ENCODE data around the gene SCO1.

Gene SCO1

GRCh38 chr17:10653987-10654386 is 43.3 kb downstream of the SCO1 start:
- no peak for DNase-seq (ENCODE audit: low read depth, low spot score)

DNA sequence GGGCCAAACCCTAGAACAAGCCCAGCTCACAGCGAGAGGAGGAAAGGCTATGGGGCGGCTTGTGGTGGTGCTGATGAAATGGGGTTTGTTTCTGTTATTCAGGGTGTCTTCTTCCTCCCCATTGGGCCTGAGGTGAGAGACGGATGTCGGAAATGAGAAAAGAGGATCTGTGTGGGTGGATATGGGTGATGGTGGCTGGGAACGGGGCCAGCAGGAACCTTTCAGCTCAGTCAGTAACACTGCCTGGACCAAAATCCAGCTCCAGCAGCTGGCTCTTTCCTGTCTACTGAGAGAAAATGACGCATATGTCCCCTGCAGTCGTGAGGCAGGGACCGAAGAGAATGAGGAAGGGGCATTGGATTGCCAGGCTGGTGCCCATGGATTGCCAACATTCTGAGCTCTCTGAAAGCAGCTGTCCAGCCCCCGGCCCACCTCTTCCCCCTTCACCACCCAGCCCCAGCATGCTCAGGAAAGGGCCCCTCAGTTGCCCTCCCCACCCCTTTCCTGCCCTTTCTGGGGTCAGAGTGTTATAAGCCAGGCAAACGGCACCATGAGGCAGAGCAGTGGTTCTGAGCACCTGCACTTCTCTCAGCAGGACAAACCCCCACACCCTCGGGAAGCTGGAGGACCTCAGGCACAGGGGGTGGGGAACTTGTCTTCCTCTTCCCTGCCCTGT is 44.2 kb downstream of the SCO1 start:
- DNase-seq (ENCODE audit: low read depth, low spot score): no peak

DNA sequence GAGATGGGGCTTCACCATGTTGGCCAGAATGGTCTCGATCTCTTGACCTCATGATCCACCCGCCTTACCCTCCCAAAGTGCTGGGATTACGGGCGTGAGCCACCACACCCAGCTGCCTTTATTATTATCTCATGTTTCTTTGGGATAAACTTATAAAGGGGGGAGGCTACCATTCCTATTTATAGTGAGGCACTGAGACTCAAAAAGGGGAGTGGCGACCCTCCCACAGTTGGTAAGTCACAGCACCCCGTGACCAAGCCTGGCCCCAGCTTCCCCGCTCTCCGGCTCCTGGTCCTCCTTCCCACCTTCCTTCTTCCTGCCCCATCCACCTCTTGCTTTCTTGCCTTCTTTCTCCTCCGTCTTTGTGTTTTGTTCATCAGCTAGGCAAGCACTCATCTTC is 45.4 kb downstream of the SCO1 start:
- no peak for DNase-seq (ENCODE audit: low read depth, low spot score)

- no peak for DNase-seq (ENCODE audit: low read depth, low spot score)
Measured at GRCh38 chr17:10649602-10650001, 47.7 kb downstream of the SCO1 start.

- DNase-seq (ENCODE audit: low read depth, low spot score): no peak
Measured at GRCh38 chr17:10648956-10649355, 48.4 kb downstream of the SCO1 start.

DNA sequence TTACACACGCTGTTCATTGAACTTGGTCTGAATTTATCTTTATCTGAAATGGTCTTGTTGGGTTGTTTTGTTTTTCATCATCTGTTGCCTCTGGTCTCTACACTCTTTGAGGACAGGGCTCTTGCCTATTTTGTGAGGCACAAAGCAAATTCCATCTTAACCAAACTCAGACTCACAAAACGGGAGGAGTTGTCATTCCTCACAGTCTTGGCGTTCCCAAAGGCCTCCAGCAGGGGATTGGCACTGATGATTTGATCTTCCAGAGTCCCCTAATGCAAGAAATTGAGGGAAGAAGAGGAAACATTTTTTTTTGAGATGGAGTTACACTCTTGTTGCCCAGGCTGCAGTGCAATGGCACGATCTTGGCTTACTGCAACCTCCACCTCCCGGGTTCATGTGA is 49.0 kb downstream of the SCO1 start:
- no peak for DNase-seq (ENCODE audit: low read depth, low spot score)

DNA sequence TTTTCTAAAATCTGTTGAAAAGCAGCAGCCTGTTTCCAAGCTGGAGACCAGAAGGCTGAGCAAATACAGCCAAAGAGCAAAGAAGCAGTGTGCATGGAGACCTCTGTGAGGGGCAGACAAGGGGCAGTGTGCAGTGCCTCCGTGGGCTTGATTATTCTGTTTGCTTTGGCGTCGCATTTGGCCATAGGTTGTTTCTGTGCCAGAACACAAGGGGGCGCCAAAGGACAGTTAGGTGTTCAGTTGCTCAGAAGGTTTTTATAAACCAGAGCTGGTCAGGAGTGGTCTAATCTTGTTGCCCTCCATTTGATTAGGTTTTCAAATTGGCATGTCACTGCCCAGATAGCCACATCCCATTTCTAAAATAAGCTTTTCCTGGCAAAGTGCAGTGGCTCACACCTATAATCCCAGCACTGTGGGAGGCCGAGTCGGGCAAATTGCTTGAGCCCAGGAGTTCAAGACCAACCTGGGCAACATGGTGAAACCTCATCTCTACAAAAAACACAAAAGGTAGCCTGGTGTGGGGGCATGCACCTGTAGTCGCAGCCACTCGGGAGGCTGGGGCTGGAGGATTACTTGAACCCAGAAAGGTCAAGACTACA is 50.8 kb downstream of the SCO1 start:
- no peak for DNase-seq (ENCODE audit: low read depth, low spot score)

DNA sequence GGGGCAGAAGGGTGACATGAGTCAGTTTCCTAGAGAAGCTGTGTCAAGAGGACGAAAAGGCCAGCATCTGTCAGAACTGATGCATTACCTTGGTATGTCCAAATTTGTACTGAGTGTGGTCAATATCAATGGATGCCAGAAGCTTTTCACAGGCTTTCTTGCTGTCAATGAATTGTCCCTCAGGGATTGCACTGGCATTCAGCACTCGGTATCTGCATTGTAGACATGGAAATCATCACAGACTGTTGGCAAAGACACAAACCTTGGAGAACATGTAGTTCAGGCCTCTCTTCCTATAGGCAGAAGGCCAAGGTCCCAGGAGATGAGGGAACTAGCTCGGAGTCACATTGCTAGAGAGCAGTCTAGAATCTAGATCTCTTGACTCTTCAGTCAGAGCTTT is 56.9 kb downstream of the SCO1 start:
- DNase-seq (ENCODE audit: low read depth, low spot score): no peak

- DNase-seq (ENCODE audit: low read depth, low spot score): no peak
Measured at GRCh38 chr17:10638151-10638550, 59.2 kb downstream of the SCO1 start.

GRCh38 chr17:10635290-10635689 is 62.0 kb downstream of the SCO1 start:
- no peak for DNase-seq (ENCODE audit: low read depth, low spot score)

DNA sequence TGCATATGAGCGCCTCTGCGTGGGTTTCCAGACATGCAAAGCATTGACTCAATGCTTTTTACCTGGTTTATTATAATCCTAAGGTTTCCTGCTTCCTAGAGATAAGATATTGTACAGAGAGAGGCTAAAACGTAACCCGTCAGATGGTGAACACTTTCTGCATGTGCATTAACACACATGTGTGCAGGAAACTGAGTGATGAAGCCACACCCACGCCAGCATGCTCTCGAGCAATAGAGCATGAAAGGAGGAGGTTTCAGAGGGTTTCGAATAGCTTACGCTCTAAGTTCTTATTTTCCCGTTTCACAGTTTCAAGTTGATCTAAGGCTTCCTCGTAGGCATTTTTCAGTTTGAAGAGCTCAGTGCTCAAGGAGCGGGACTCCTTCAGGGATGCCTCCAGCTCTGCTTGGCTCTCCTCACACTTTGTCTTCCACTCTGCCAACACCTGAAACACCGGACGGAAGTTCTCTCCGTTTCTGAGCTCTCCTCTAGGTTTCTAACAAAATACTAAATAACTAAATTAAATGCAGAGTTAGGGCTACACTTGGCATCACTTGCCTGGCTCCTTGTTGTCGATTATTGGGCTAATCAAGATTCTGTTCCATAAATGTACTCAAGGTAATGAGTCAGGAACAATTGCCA is 63.5 kb downstream of the SCO1 start:
- no peak for DNase-seq (ENCODE audit: low read depth, low spot score)

DNA sequence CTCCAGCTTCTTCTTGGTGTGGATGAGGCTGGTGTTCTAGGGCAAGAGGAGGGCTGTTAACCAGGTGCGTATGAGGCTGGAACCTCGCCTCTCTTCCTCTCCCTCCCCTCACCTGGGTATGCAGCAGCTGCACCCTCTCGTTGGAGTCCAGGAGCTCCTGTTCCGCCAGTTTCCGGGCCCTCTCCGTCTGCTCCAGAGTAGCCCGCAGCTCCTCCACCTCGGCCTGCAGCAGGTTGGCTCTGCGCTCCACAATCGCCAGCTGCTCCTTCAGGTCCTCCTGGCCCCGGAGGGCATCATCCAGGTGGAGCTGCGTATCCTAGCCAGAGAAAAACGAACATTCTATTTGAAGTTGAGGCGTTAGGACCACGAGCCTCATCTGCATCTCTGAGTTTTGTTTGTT is 65.6 kb downstream of the SCO1 start:
- no peak for DNase-seq (ENCODE audit: low read depth, low spot score)

- DNase-seq (ENCODE audit: low read depth, low spot score): no peak
Measured at GRCh38 chr17:10631048-10631700, 66.2 kb downstream of the SCO1 start.

DNA sequence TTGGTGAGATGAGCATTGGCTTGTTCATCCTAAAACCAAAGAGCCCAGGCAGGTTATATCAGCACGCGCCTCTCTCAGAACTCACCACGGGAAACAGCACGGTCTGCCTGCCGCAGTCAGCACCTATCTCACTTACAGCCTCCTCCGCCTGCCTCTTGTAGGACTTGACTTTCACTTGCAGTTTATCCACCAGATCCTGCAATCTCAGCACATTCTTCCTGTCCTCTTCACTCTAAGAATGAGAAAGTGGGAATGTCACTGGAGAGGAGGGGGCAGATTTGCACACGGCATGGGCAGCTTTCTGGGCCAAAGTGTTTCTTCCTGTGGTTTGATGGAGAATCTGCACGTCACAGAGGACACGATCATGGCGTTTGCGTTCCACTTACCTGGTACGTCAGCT is 67.6 kb downstream of the SCO1 start:
- DNase-seq (ENCODE audit: low read depth, low spot score): no peak

DNA sequence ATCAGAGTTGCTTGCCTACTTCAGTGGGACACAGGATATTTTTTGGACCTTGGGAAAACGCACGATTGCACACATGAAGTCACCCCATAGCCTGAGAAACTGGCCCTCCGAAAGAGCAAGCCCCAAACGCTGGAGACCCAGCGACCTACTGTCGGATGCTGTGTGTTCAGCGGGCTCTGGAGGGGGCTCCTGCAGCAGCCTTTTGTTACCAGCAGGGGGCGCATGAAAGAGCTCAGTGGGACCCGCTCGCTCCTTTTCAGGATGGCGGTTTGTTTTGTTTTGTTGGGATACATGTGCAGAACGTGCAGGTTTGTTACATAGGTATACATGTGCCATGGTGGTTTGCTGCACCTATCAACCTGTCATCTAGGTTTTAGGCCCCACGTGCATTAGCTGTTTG is 68.6 kb downstream of the SCO1 start:
- no peak for DNase-seq (ENCODE audit: low read depth, low spot score)

DNA sequence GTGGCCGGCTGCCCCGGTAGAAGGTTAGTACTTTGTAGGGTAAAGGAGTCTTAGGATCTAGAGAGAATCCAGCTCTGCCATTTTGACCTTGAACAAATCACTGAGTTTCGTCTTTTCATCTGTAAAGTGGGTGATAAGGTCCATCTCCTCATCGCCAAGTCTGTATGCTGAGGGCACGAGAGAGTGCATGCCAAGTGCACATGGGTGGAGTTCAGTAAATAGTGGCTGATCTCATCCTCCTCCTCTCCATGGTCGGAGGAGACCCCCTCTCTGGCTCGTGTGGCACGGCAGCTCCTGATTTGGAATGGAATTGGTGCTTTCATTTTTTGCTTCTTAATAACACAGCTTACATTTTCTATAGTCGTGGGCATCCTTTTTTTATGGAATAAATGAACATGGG is 70.9 kb downstream of the SCO1 start:
- no peak for DNase-seq (ENCODE audit: low read depth, low spot score)

- DNase-seq (ENCODE audit: low read depth, low spot score): no peak
Measured at GRCh38 chr17:10624969-10625368, 72.4 kb downstream of the SCO1 start.

DNA sequence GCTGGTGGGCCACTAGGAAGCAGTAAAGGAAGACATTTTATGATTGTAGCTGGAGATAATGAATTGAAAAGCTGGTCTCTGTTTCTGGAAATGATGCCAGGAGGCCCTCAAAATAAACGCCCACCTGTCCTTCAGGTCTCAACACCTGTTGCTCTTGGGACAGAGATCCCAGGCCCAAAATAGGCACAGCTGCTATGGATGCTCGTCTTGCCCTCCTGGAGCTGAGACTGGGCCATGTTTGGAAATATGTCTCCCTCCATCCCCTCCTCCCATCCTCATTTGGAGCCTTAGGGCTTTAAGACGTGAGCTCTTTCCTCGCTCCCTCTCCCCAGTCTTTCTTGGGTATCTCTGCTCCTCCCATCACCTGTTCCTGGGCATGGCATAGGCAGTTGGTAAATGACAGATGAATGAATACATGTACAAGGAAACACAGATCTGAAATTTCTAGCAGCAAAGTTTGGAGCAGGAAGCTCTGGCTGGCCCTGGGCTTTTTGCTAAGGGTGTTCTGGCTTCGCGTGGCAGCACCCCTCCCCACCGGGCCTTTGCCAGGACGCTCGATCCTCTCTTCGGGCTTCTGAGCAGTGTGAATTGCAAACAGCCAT is 73.5 kb downstream of the SCO1 start:
- DNase-seq (ENCODE audit: low read depth, low spot score): no peak

DNA sequence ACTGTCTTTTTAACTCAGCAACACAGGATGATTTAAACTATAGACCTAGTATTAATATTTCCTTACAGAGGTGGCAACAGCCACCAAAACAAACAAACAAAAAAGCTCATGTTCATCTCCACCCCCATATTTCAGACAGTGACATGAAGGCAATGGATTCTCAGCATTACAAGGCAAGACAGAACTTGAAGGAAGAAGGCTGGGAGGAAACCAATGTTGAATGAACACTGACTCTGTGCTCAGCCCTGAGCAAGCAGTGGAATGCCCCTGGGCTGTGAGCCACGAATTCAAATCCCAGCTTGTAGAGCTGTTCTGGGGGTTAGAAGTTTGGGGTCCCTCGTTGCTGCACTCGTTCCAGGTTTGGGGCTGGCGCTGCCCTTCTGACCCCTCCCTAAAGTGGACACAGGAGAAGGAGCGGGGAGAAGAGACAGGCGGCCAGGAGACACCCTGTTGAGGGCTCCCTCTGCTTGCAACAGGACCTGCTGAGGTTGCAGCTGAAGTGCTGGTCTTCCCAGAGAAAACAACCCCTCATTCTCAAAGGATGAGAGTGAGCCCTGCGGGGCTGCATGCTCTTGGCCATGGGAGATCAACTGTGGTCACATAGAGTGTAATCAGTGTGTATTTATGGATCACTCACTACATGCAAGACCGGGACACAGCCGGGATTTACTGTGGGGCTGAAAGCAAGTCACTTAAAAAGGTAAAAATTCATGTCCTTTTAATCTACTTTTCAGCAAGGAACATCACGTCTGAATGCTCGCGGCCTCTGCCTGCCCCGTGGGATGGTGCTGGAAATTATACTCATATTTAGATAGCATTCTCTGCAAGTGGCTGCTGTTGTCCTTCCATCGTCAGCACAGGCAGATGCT is 74.5 kb downstream of the SCO1 start:
- no peak for DNase-seq (ENCODE audit: low read depth, low spot score)

All from iPS DF 19.7 (cell line).